ENCODE data around the gene ADAMTS2.

ADAMTS2 gene

GRCh38 chr5:179152941-179153340 lies 192.3 kb downstream of the ADAMTS2 start:
- no peak for DNase-seq

DNA sequence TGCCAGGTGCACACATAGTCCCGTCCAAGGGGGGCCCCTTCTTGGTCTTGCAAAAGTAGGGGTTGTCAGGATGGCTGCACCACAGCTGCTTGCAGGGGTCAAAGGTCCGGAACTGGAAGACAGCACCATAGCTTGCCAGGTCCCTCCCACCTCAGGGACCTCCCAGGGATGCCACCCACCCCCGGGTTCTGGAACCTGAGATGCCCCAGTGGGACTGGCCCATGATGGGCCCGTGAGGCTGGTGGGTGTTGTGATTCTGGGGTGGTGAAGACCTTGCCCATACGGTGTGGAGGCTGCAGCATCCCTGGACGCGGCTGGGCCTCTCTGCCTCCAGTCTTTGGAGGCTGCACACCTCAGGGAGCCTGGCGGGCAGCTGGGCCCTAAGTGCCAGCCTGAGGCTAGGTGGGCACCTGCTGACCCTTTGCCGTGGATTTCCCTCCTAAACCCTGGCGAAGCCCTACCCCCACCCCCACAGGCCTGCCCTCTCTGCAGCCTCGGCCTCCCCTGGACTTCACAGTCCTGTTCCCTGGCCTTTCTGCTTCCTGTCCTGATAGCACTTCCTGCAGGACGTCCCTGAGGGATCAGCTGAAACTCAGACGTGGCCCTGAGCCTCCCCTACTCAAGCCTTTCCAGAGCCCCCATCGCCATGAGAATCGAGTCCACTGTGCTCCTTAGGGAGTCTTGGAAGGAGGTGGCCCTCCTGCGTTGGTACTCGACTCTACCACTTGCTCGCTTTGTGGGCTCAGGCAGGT lies 192.9 kb downstream of the ADAMTS2 start:
- DNase-seq: no peak

GRCh38 chr5:179151286-179152118 lies 193.8 kb downstream of the ADAMTS2 start:
- DNase-seq: no peak

GRCh38 chr5:179150011-179150410 lies 195.2 kb downstream of the ADAMTS2 start:
- DNase-seq: no peak

DNA sequence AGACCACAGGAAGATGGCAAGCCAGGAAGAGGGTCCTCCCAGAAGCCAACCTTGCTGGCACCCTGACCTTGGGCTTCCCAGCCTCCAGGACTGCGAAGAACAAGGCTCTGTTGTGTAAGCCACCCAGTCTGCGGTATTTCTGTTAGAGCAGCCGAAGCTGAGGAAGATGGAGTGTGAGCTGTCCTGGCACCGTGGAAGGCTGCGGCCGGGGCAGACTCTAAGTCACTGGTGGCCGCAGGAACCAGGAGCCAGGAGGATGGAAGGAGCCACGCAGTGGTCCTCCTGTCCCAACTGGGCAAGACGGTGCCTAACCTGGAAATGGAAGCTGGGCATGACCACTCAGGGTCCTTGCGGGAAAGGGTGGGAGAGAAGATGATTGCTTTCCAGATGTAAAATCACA lies 196.0 kb downstream of the ADAMTS2 start:
- no peak for DNase-seq

GRCh38 chr5:179148703-179149170 lies 196.5 kb downstream of the ADAMTS2 start:
- no peak for DNase-seq

GRCh38 chr5:179147991-179148702 lies 197.1 kb downstream of the ADAMTS2 start:
- no peak for DNase-seq

- DNase-seq: no peak
Observed at GRCh38 chr5:179146277-179146676, 199.0 kb downstream of the ADAMTS2 start.

GRCh38 chr5:179143446-179143845 lies 201.8 kb downstream of the ADAMTS2 start:
- DNase-seq: no peak

GRCh38 chr5:179142434-179143198 lies 202.6 kb downstream of the ADAMTS2 start:
- no peak for DNase-seq

- DNase-seq: no peak
Observed at GRCh38 chr5:179141867-179142266, 203.4 kb downstream of the ADAMTS2 start.

DNA sequence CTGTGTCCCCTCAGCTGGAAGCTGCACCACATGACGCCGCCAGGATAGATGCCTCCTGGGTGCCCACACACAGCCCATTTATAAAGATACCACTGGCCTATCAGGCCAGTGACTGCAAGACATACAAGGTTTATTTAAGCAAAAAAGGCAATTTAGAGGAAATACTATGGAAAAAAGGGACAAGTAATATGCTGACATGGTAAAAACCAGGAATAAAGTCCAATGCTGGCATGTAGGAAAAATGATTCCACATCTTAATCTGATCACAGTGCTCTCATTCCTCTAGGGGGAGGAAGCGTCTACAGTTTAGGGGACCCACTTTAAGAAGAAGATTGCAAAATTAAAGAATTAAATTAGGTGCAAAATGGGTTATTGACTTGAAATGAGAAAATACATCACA lies 205.0 kb downstream of the ADAMTS2 start:
- no peak for DNase-seq

GRCh38 chr5:179139936-179140235 lies 205.4 kb downstream of the ADAMTS2 start:
- no peak for DNase-seq

GRCh38 chr5:179139111-179139935 lies 205.9 kb downstream of the ADAMTS2 start:
- DNase-seq: no peak

GRCh38 chr5:179138568-179138925 lies 206.7 kb downstream of the ADAMTS2 start:
- DNase-seq: no peak

DNA sequence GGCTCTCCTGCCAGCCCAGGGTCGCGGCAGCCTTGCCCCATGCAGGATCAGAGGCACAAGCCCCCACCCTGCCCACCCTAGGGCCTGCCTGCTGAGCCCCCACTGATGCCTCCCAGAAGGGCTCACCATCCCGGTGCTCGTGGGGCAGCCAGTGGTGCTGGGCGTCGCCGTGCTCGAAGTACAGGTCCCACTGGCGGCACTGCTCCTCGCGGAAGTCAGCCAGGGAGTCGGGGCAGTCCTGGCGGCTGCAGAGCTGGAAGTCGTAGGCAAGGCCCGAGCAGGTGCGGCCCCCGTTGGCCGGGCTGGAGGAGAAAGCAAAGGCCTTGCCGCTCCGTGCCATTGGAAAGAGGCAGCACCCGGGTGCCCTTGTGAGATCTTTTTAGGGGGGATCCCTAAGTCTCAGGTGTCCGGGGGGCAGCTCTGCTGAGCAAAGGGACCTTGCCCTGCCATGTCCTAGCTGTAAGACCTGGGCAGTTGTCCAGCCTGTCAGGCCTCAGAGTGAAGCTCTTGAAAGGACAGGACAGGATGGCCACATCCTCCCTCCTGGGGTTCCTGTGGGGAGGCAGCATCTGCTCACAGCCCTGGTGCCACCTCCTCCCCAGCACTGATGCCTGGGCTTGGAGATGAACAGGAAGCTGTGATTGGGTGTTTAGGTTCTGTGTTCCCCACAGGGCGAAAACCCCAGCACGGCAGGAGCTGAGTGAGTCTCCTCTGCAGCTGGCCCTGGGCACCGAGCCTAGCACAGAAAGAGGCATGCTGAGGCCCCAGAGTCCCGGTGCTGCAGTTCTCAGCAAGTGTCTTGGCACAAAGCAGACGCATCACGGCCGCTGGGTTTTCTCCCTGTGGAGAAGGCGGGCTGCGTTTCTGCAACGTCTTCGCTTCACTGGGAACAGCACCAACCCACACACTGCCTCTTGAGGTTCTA lies 207.4 kb downstream of the ADAMTS2 start:
- no peak for DNase-seq

GRCh38 chr5:179137016-179137642 lies 208.1 kb downstream of the ADAMTS2 start:
- DNase-seq: no peak

DNA sequence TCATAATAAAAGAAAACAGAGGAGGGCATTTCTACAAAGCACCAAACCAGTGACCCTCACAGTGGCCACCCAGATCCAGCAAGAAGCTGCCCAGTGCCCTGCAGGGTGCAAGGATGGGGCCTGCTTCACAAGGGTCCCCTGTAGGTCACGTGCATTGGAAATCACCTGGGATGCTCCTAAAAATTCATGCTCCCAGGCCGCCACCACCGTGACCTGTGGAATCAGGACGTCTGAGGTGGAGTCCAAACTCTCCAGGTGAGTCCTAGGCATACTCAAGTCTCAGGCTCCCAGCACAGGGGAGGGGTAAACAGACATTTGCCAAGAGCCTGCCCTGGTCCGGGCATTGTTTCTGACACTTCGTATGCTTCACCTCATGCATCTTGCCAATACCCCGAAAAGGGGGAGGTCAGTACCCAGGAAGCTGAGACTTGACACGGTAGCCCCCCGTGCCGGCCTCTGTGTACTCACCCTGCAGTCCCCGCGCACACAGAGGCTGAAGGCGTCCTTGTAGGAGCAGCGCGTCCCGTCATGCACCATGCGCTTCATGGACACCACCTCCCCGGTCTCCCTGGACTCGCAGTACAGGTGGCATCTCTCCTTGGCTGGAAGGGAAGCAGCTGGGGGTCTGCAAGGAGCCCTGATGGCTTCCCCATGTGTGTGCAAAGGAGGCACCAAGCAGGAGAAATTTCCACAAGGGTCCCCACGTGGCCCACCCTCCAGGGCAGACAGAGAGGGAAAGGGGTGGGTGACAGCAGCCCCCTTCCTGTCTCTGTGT lies 209.6 kb downstream of the ADAMTS2 start:
- no peak for DNase-seq

DNA sequence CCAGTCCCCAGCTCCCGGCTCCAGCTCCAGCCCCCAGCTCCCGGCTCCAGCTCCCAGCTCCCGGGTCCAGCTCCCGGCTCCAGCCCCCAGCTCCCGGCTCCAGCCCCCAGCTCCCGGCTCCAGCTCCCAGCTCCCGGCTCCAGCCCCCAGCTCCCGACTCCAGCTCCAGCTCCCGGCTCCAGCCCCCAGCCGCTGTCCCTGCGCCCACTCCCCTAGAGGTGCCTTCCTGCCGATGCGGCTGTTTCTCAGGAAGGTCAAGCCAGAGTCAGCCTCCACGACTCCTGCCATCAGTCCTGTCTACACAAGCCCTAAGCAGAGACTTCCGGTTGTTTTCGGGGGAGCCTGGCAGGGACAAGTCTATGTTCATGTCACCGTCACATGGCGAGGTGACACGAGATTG lies 210.3 kb downstream of the ADAMTS2 start:
- DNase-seq: no peak

- DNase-seq: no peak
Observed at GRCh38 chr5:179134511-179134910, 210.8 kb downstream of the ADAMTS2 start.
